Skeletal muscle tissue (tissue), 5 donors: ENCODE results near the gene ACTL6A. TPM values are rescaled to one million over a fixed set of nuclear protein-coding genes. Genes with fewer than 3 reads are reported as not detected.

ENCODE experiments used
- H3K27ac ChIP-seq: one replicate; pipeline ENCODE4 v1.7.0; 2013; ENCODE audit warnings: mild to moderate bottlenecking, low read depth, low read length, inconsistent platforms
- H3K27me3 ChIP-seq, 3 donors: one replicate each; pipeline ENCODE4 v1.7.0; 2013; ENCODE audit warnings: low read length in 3 of 3; ENCODE audit not compliant: control insufficient read depth in 3 of 3, insufficient read depth in 3 of 3
- H3K36me3 ChIP-seq, 3 donors: one replicate each; pipeline ENCODE4 v1.7.0; 2013; ENCODE audit warnings: low read length in 3 of 3; ENCODE audit not compliant: control insufficient read depth in 3 of 3, insufficient read depth in 3 of 3
- H3K4me1 ChIP-seq, 3 donors: one replicate each; pipeline ENCODE4 v1.7.0; 2013; ENCODE audit warnings: low read length in 3 of 3, mild to moderate bottlenecking in 3 of 3; ENCODE audit not compliant: control insufficient read depth in 3 of 3, insufficient read depth in 3 of 3
- H3K4me3 ChIP-seq, 3 donors: one replicate each; pipeline ENCODE4 v1.7.0; 2013; ENCODE audit warnings: low read length in 3 of 3
- H3K9ac ChIP-seq, 3 donors: one replicate each; pipeline ENCODE4 v1.7.0; 2013; ENCODE audit warnings: low read length in 3 of 3, mild to moderate bottlenecking in 3 of 3, moderate library complexity in 2 of 3, low read depth in 1 of 3
- H3K9me3 ChIP-seq, 3 donors: one replicate each; pipeline ENCODE4 v1.7.0; 2013; ENCODE audit warnings: low read length in 3 of 3; ENCODE audit not compliant: control insufficient read depth in 3 of 3
- small RNA-seq: library from RNA; depleted of rRNA; stranded (forward); fragments of <200 nt; gene quantifications from one replicate; pipeline ENCODE3, GENCODE V24; 2014
- total RNA-seq: library from RNA; depleted of rRNA; stranded (reverse); fragments of >200 nt; gene quantifications from one replicate; pipeline ENCODE4 v1.2.3, GENCODE V29; 2014
- donor health status: Osteomylitis.

Gene ACTL6A
- total RNA-seq, 1 donor from 2014 or later, result 40.7 TPM

DNA sequence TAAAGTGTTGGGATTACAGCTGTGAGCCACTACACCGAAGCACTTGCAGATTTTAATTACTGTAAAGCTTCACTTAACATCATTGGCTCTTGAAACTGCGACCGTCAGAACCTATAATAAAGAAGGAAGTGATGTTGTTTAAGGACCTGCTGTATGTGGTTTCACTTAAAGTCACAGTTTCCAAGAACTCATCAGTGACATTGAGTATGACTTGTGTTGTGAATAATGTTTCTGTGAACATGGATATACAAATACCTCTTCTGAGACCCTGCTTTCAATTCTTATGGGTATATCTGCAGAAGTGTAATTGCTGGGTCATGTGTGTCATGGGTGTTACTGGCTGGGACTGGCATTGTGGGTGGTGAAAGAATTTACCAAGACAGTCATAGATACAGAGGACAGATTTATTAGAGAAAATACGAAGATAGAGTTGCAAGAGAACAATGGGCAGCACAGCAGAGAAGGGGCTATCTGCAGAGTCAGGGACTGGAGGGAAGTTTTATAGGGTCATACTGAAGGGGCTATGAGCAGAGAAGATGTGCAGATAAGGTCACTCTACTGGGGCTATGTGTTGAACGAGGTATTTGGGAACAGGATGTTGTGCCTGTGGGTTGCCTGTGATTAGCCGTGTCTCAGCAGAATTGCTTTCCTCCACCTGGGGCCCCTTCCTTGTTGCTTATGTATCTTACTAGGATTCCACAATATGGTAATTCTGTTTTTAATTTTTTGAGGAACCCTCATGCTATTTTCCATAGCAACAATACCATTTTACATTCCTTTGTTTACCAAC is 46.4 kb downstream of the ACTL6A start:
- Histone ChIP-seq H3K4me1 (peaks cover 0 to 23% (median 12%) of the 10 kb centered on the region in 3 donors), H3K36me3 (peaks cover 0 to 9% (median 8%) of the 10 kb centered on the region in 3 donors), H3K27ac (no peak overlapping the region)

GRCh38 chr3:179610066-179610465 is 47.3 kb downstream of the ACTL6A start:
- no peak overlapping the region for H3K27ac ChIP-seq
- no peak overlapping the region for H3K9ac ChIP-seq
- peaks cover 0 to 23% (median 10%) of the 10 kb centered on the region in 3 donors for H3K4me1 ChIP-seq
- H3K9me3 ChIP-seq, result no peaks in the 10 kb centered on the region
- H3K27me3 ChIP-seq, result no peaks in the 10 kb centered on the region
- peaks cover 0 to 9% (median 8%) of the 10 kb centered on the region in 3 donors for H3K36me3 ChIP-seq
- H3K4me3 ChIP-seq, result no peak overlapping the region

More for the DNA sequence above, 46.4 kb downstream of the ACTL6A start:
- Histone ChIP-seq H3K4me3 (no peak overlapping the region), H3K9me3 (no peaks in the 10 kb centered on the region), H3K27me3 (no peaks in the 10 kb centered on the region), H3K9ac (peak overlapping the region in 1 of 3 donors; percentile 7)

DNA sequence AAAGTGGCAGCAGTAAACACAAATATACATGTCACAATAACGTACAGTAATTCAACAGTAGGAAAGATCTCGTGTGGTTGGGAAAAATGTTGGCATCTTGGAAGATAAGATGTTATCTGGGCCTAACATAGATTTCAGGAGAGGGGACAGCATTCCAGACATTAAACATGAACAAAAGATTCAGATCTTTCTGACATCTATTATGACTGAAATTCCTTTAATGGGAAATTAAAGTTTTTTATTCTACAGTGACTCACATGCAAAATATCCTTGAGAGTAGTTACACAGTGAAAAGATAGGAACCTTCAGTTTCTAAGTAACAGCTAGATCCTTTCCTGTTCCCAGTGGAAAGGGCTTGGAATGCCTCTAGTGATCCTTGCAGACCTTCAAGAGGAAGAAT is 51.1 kb downstream of the ACTL6A start:
- H3K4me3 ChIP-seq, result no peak overlapping the region
- no peaks in the 10 kb centered on the region for H3K27me3 ChIP-seq
- H3K4me1 ChIP-seq, result peaks cover 0 to 8% (median 0%) of the 10 kb centered on the region in 3 donors
- peaks cover 4 to 32% (median 16%) of the 10 kb centered on the region in 3 donors for H3K36me3 ChIP-seq
- no peak overlapping the region for H3K9ac ChIP-seq
- no peak overlapping the region for H3K27ac ChIP-seq
- H3K9me3 ChIP-seq, result no peaks in the 10 kb centered on the region

- Histone ChIP-seq H3K9ac (no peak overlapping the region), H3K36me3 (peaks cover 6 to 33% (median 18%) of the 10 kb centered on the region in 3 donors), H3K27me3 (no peaks in the 10 kb centered on the region), H3K27ac (no peak overlapping the region), H3K4me1 (no peaks in the 10 kb centered on the region), H3K4me3 (no peak overlapping the region), H3K9me3 (no peaks in the 10 kb centered on the region)
Observed at GRCh38 chr3:179615458-179616173, 52.9 kb downstream of the ACTL6A start.

DNA sequence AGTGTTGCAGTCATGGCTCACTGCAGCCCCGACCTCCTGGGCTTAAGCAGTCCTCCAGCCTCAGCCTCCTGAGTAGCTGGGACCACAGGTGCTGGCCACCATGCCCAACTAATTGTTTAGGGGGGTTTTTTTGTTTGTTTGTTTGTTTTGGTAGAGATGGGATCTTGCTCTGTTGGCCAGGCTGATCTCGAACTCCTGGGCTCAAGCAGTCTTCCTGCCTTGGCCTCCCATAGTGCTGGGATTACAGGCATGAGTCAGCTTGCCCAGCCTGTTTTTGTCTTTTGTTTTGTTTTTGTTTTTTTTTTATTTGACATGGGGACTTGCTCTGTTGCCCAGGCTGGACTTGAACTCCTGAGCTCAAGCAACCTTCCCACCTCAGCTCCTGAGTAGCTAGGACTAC is 59.3 kb downstream of the ACTL6A start:
- H3K4me3 ChIP-seq, result no peak overlapping the region
- H3K27me3 ChIP-seq, result no peaks in the 10 kb centered on the region
- H3K9ac ChIP-seq, result no peak overlapping the region
- H3K4me1 ChIP-seq, result no peaks in the 10 kb centered on the region
- peaks cover 30 to 56% (median 54%) of the 10 kb centered on the region in 3 donors for H3K36me3 ChIP-seq
- H3K9me3 ChIP-seq, result no peaks in the 10 kb centered on the region
- no peak overlapping the region for H3K27ac ChIP-seq

GRCh38 chr3:179624451-179624850 is 61.7 kb downstream of the ACTL6A start:
- Histone ChIP-seq H3K27me3 (no peaks in the 10 kb centered on the region), H3K4me1 (no peaks in the 10 kb centered on the region), H3K9ac (no peak overlapping the region), H3K9me3 (no peaks in the 10 kb centered on the region), H3K4me3 (no peak overlapping the region), H3K36me3 (peaks cover 26 to 41% (median 38%) of the 10 kb centered on the region in 3 donors), H3K27ac (no peak overlapping the region)

DNA sequence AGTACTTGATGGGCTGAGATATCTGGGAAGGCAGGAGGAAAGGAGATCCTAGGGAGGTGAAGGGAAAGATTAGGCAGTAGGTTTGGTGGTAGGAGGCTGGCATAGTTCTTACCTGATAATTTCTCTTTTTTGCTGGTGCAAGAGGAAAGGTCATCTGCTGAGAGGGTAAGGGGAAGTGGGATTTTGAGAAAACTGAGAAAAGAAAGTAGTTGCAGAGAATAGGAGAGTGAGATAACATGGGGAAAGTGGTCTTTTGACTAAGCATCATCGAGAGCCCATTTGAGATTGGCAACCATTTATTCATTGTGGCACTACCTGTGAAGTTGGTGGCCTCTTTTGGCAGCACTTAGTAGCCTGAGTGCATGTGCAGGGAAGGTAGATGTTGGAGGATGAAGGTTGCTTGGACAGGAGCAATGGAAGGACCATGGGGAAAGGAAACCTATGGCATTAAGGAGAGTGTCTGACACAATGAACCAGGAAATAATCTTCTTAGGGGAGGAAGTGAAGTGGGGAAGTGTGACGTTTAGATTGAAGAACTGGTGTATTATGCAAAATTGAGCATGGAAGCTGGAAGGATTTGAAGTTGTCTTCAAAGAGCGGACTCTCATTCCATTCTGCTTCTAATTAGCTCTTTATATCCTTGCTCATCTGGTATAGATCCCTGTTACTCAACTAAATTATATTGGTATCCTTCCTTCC is 68.2 kb downstream of the ACTL6A start:
- no peak overlapping the region for H3K9ac ChIP-seq
- no peaks in the 10 kb centered on the region for H3K27me3 ChIP-seq
- H3K4me3 ChIP-seq, result no peak overlapping the region
- H3K9me3 ChIP-seq, result no peaks in the 10 kb centered on the region
- H3K4me1 ChIP-seq, result no peaks in the 10 kb centered on the region
- H3K27ac ChIP-seq, result no peak overlapping the region
- H3K36me3 ChIP-seq, result peaks cover 0 to under 1% (median 0%) of the 10 kb centered on the region in 3 donors

Small RNA genes within 50 kb of the gene (small RNA-seq; reads per million reads assigned to genes)
- gene AC090425.1, result not detected
- gene RF01210, result not detected

Other genes starting within 250 kb of the ACTL6A start
- 44.9 TPM for gene ZNF639, start 239.9 kb upstream of the ACTL6A start, total RNA-seq
- 51.1 TPM for gene MFN1, start 215.2 kb upstream of the ACTL6A start, total RNA-seq
- gene GNB4, start 111.5 kb upstream of the ACTL6A start, total RNA-seq, result 60.5 TPM
- 25.1 TPM for gene MRPL47, start 41.7 kb downstream of the ACTL6A start, total RNA-seq
- gene NDUFB5, start 41.9 kb downstream of the ACTL6A start, total RNA-seq, result 288 TPM
- gene USP13, start 90.1 kb downstream of the ACTL6A start, total RNA-seq, result 26.1 TPM